ENCODE results near the gene TMEM201. TPM values are rescaled to one million over a fixed set of nuclear protein-coding genes. Genes with fewer than 3 reads are reported as not detected.

Gene TMEM201
- total and polyA plus RNA-seq, 4 donors, result 1.5 to 3.5 (median 2.9) TPM

DNA sequence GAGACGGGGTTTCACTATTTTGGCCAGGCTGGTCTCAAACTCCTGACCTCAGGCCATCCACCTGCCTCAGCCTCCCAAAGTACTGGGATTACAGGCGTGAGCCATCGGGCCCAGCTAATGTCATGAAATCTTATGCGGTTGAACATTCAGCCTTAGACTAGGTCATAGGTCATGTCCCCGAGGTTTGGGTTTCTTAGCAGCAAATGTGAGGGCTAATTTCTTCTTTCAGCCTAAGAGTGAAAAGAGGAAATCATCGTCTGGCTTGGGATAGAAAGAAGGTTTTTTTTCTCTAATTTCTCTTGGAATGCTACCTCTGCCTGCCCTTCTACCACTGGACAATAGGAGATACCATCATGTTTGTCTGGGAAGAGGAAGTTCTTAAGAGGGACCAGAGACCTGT, 44.8 kb downstream of the TMEM201 start:
- Histone ChIP-seq H3K9me3 (ENCODE audit: control insufficient read depth in 4 of 4, low read length in 3 of 4) (no peaks in the 10 kb centered on the region), H3K4me3 (ENCODE audit: low read depth in 1 of 3, low read length in 3 of 3) (no peak overlapping the region), H3K9ac (ENCODE audit: low read depth in 1 of 2, low read length in 2 of 2) (no peak overlapping the region), H3K27ac (ENCODE audit: low read depth in 1 of 2, low read length in 2 of 2) (no peak overlapping the region), H3K4me1 (ENCODE audit: control insufficient read depth in 4 of 4, insufficient read depth in 4 of 4, low read length in 3 of 4) (no peaks in the 10 kb centered on the region), H3K27me3 (ENCODE audit: control insufficient read depth in 4 of 4, insufficient read depth in 4 of 4, low read length in 3 of 4) (no peaks in the 10 kb centered on the region), H3K36me3 (ENCODE audit: control insufficient read depth in 4 of 4, insufficient read depth in 3 of 4, low read depth in 1 of 4, low read length in 3 of 4) (no peaks in the 10 kb centered on the region)
- TF ChIP-seq YY1 (IDR thresholded peaks at IDR 0.05), result no peak
- no peak for TF ChIP-seq RXRA (IDR thresholded peaks at IDR 0.05)
- no peak for TF ChIP-seq EGR1 (IDR thresholded peaks at IDR 0.05; ENCODE audit: low read depth in 2 of 2)
- TF ChIP-seq GABPA (IDR thresholded peaks at IDR 0.05 in 1 of 2, conservative IDR thresholded peaks at IDR 0.05 in 1 of 2), result no peak
- no peak for TF ChIP-seq RAD21 (IDR thresholded peaks at IDR 0.05)
- no peak for TF ChIP-seq FOXA2 (IDR thresholded peaks at IDR 0.05)
- TF ChIP-seq, protein P1, sequence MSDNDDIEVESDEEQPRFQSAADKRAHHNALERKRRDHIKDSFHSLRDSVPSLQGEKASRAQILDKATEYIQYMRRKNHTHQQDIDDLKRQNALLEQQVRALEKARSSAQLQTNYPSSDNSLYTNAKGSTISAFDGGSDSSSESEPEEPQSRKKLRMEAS (IDR thresholded peaks at IDR 0.05), result no peak
- TF ChIP-seq FOXA1 (IDR thresholded peaks at IDR 0.05), result no peak
- TF ChIP-seq NR2F2 (IDR thresholded peaks at IDR 0.05), result no peak
- no peak for TF ChIP-seq JUND (IDR thresholded peaks at IDR 0.05)
- no peak for TF ChIP-seq HNF4A (conservative IDR thresholded peaks at IDR 0.05)
- no peak for TF ChIP-seq HNF4G (IDR thresholded peaks at IDR 0.05)
- TF ChIP-seq, protein P2, sequence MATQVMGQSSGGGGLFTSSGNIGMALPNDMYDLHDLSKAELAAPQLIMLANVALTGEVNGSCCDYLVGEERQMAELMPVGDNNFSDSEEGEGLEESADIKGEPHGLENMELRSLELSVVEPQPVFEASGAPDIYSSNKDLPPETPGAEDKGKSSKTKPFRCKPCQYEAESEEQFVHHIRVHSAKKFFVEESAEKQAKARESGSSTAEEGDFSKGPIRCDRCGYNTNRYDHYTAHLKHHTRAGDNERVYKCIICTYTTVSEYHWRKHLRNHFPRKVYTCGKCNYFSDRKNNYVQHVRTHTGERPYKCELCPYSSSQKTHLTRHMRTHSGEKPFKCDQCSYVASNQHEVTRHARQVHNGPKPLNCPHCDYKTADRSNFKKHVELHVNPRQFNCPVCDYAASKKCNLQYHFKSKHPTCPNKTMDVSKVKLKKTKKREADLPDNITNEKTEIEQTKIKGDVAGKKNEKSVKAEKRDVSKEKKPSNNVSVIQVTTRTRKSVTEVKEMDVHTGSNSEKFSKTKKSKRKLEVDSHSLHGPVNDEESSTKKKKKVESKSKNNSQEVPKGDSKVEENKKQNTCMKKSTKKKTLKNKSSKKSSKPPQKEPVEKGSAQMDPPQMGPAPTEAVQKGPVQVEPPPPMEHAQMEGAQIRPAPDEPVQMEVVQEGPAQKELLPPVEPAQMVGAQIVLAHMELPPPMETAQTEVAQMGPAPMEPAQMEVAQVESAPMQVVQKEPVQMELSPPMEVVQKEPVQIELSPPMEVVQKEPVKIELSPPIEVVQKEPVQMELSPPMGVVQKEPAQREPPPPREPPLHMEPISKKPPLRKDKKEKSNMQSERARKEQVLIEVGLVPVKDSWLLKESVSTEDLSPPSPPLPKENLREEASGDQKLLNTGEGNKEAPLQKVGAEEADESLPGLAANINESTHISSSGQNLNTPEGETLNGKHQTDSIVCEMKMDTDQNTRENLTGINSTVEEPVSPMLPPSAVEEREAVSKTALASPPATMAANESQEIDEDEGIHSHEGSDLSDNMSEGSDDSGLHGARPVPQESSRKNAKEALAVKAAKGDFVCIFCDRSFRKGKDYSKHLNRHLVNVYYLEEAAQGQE (IDR thresholded peaks at IDR 0.05), result no peak
- TF ChIP-seq SP1 (IDR thresholded peaks at IDR 0.05), result no peak
- no peak for TF ChIP-seq TAF1 (conservative IDR thresholded peaks at IDR 0.05)
- TF ChIP-seq, protein P3, sequence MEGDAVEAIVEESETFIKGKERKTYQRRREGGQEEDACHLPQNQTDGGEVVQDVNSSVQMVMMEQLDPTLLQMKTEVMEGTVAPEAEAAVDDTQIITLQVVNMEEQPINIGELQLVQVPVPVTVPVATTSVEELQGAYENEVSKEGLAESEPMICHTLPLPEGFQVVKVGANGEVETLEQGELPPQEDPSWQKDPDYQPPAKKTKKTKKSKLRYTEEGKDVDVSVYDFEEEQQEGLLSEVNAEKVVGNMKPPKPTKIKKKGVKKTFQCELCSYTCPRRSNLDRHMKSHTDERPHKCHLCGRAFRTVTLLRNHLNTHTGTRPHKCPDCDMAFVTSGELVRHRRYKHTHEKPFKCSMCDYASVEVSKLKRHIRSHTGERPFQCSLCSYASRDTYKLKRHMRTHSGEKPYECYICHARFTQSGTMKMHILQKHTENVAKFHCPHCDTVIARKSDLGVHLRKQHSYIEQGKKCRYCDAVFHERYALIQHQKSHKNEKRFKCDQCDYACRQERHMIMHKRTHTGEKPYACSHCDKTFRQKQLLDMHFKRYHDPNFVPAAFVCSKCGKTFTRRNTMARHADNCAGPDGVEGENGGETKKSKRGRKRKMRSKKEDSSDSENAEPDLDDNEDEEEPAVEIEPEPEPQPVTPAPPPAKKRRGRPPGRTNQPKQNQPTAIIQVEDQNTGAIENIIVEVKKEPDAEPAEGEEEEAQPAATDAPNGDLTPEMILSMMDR (IDR thresholded peaks at IDR 0.05; ENCODE audit: low read depth, low read length, missing input control), result no peak
- TF ChIP-seq, protein P4, sequence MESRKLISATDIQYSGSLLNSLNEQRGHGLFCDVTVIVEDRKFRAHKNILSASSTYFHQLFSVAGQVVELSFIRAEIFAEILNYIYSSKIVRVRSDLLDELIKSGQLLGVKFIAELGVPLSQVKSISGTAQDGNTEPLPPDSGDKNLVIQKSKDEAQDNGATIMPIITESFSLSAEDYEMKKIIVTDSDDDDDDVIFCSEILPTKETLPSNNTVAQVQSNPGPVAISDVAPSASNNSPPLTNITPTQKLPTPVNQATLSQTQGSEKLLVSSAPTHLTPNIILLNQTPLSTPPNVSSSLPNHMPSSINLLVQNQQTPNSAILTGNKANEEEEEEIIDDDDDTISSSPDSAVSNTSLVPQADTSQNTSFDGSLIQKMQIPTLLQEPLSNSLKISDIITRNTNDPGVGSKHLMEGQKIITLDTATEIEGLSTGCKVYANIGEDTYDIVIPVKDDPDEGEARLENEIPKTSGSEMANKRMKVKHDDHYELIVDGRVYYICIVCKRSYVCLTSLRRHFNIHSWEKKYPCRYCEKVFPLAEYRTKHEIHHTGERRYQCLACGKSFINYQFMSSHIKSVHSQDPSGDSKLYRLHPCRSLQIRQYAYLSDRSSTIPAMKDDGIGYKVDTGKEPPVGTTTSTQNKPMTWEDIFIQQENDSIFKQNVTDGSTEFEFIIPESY (IDR thresholded peaks at IDR 0.05), result no peak
- TF ChIP-seq, protein P5, sequence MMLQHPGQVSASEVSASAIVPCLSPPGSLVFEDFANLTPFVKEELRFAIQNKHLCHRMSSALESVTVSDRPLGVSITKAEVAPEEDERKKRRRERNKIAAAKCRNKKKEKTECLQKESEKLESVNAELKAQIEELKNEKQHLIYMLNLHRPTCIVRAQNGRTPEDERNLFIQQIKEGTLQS (IDR thresholded peaks at IDR 0.05), result no peak
- WGBS, result 90% methylated on average over 6 of the region's 6 CpGs
- no peak for DNase-seq (ENCODE audit: low spot score)
